H1 (cell line): Measurements from ENCODE around the gene CLDN34. TPM values are rescaled to one million over a fixed set of nuclear protein-coding genes. Genes with fewer than 3 reads are reported as not detected.

ENCODE experiments used
- CTCF ChIA-PET: fragments of 300-600 bp; sonication (Branson Sonifier 250); formaldehyde crosslinking; loops from one replicate; lab custom pipeline; 2021; ENCODE audit not compliant: partially characterized antibody; lab: Charles Lee
- POLR2A ChIA-PET: fragments of 300-600 bp; sonication (Branson Sonifier 250); formaldehyde crosslinking; loops from one replicate; lab custom pipeline; 2021; ENCODE audit warnings: inconsistent platforms; ENCODE audit not compliant: partially characterized antibody; lab: Charles Lee
- DNase-seq, 2 experiments: peaks; one replicate each; pipeline versions ENCODE4 v3.0.0 to v3.0.0-alpha.2; 2010 to 2022; ENCODE audit warnings: low spot score in 2 of 2, low read depth in 1 of 2, mixed read lengths in 1 of 2
- FAIRE-seq: peaks from 2 replicates; lab custom pipeline; 2011; peaks lifted over from hg19 to GRCh38; lab: Jason Lieb, UNC
- H2AFZ ChIP-seq: 2 replicates; pipeline ENCODE4 v1.8.1; 2012; ENCODE audit warnings: low read length, inconsistent platforms
- H2AK5ac ChIP-seq: 2 replicates; pipeline ENCODE4 v1.6.1; 2013; ENCODE audit warnings: low read depth, low read length
- H2BK120ac ChIP-seq: replicated peaks from 2 replicates; pipeline ENCODE3; 2013; ENCODE audit warnings: low read depth, low read length, inconsistent platforms
- H2BK12ac ChIP-seq: 2 replicates; pipeline ENCODE4 v1.6.1; 2013; ENCODE audit warnings: low read depth, low read length
- H2BK15ac ChIP-seq: 2 replicates; pipeline ENCODE4 v1.6.1; 2013; ENCODE audit warnings: low read length
- H2BK20ac ChIP-seq: 2 replicates; pipeline ENCODE4 v1.6.1; 2013; ENCODE audit warnings: low read length
- H2BK5ac ChIP-seq: 2 replicates; pipeline ENCODE4 v1.6.1; 2013; ENCODE audit warnings: low read depth, low read length
- H3K14ac ChIP-seq: 2 replicates; pipeline ENCODE4 v1.6.1; 2013; ENCODE audit warnings: inconsistent platforms; ENCODE audit not compliant: insufficient read length
- H3K18ac ChIP-seq: 2 replicates; pipeline ENCODE4 v1.6.1; 2013; ENCODE audit warnings: low read length; ENCODE audit errors: extremely low read depth
- H3K23ac ChIP-seq: 2 replicates; pipeline ENCODE4 v1.6.1; 2013; ENCODE audit warnings: inconsistent platforms; ENCODE audit not compliant: insufficient read length
- H3K23me2 ChIP-seq: 2 replicates; pipeline ENCODE4 v1.6.1; 2013; ENCODE audit warnings: low read depth, low read length
- H3K27ac ChIP-seq: 2 replicates; pipeline ENCODE4 v1.6.1; 2011; ENCODE audit warnings: low read depth, low read length, inconsistent platforms
- H3K27me3 ChIP-seq, 4 experiments: replicated peaks in 1 of 4; 1 replicate in 1 of 4; 2 replicates in 3 of 4; pipeline versions ENCODE4 v1.6.1 to v1.8.1; 2011 to 2013; ENCODE audit warnings: low read length in 3 of 4, mild to moderate bottlenecking in 3 of 4, inconsistent platforms in 2 of 4, mixed read lengths in 2 of 4, moderate library complexity in 1 of 4; ENCODE audit not compliant: control insufficient read depth in 3 of 4, insufficient read depth in 3 of 4; ENCODE audit errors: extremely low read depth in 1 of 4
- H3K36me3 ChIP-seq, 4 experiments: 2 replicates each; pipeline versions ENCODE4 v1.6.1 to v1.8.1; 2011 to 2013; ENCODE audit warnings: mild to moderate bottlenecking in 4 of 4, low read length in 3 of 4, moderate library complexity in 2 of 4, control low read depth in 1 of 4, inconsistent platforms in 1 of 4; ENCODE audit not compliant: insufficient read depth in 4 of 4, control insufficient read depth in 2 of 4
- H3K4ac ChIP-seq: replicated peaks from 2 replicates; pipeline ENCODE3; 2013; ENCODE audit warnings: low read length, low read depth, mixed read lengths, inconsistent platforms; ENCODE audit not compliant: insufficient read length
- H3K4me1 ChIP-seq, 4 experiments: replicated peaks in 1 of 4; 1 replicate in 1 of 4; 2 replicates in 3 of 4; pipeline versions ENCODE4 v1.6.1 to v1.8.1; 2011 to 2013; ENCODE audit warnings: low read length in 3 of 4, inconsistent platforms in 2 of 4, mixed read lengths in 1 of 4; ENCODE audit not compliant: insufficient read depth in 4 of 4, control insufficient read depth in 3 of 4
- H3K4me2 ChIP-seq, 2 experiments: 2 replicates each; pipeline versions ENCODE4 v1.6.1 to v1.8.1; 2011 to 2013; ENCODE audit warnings: low read depth in 2 of 2, low read length in 2 of 2, control low read depth in 1 of 2, inconsistent platforms in 1 of 2, mild to moderate bottlenecking in 1 of 2; ENCODE audit not compliant: insufficient read depth in 1 of 2
- H3K4me3 ChIP-seq, 4 experiments: fragments of 200-600, 300-600 bp in 1 of 4; sonication (generic), shearing (Covaris generic), sonication (Bioruptor Twin) in 1 of 4; 2 replicates each; pipeline versions ENCODE4 v1.5.1 to v1.8.1; 2011 to 2016; ENCODE audit warnings: low read length in 4 of 4, low read depth in 3 of 4, control low read depth in 2 of 4, inconsistent platforms in 2 of 4, mild to moderate bottlenecking in 2 of 4, mixed read lengths in 1 of 4, moderate library complexity in 1 of 4; ENCODE audit not compliant: insufficient read depth in 2 of 4; ENCODE audit errors: extremely low read depth in 1 of 4
- H3K56ac ChIP-seq: replicated peaks from 2 replicates; pipeline ENCODE3; 2013; ENCODE audit warnings: low read depth, mild to moderate bottlenecking, mixed read lengths, low read length, inconsistent platforms; ENCODE audit not compliant: insufficient read length
- H3K79me1 ChIP-seq: 2 replicates; pipeline ENCODE4 v1.6.1; 2013; ENCODE audit warnings: low read depth, low read length, control low read depth
- H3K79me2 ChIP-seq, 2 experiments: 2 replicates each; pipeline versions ENCODE4 v1.6.1 to v1.8.1; 2012 to 2013; ENCODE audit warnings: low read length in 2 of 2, mild to moderate bottlenecking in 2 of 2, inconsistent platforms in 1 of 2; ENCODE audit not compliant: insufficient read depth in 2 of 2, control insufficient read depth in 1 of 2
- H3K9ac ChIP-seq, 4 experiments: replicated peaks in 1 of 4; 1 replicate in 1 of 4; 2 replicates in 3 of 4; pipeline versions ENCODE4 v1.6.1 to v1.8.1; 2011 to 2013; ENCODE audit warnings: low read depth in 3 of 4, low read length in 3 of 4, control low read depth in 2 of 4, mild to moderate bottlenecking in 2 of 4, moderate library complexity in 2 of 4, inconsistent platforms in 1 of 4; ENCODE audit errors: extremely low read depth in 1 of 4
- H3K9me3 ChIP-seq, 2 experiments: 2 replicates each; pipeline versions ENCODE4 v1.6.1 to v1.8.1; 2012 to 2013; ENCODE audit warnings: mild to moderate bottlenecking in 2 of 2, moderate library complexity in 2 of 2, control low read depth in 1 of 2, inconsistent platforms in 1 of 2, low read depth in 1 of 2, low read length in 1 of 2, mixed read lengths in 1 of 2; ENCODE audit not compliant: insufficient read depth in 2 of 2
- H4K20me1 ChIP-seq, 2 experiments: replicated peaks in 1 of 2; 2 replicates each; pipeline versions ENCODE3 to v1.8.1; 2011 to 2013; ENCODE audit warnings: inconsistent platforms in 2 of 2, low read length in 2 of 2, mild to moderate bottlenecking in 1 of 2; ENCODE audit not compliant: insufficient read depth in 2 of 2, control insufficient read depth in 1 of 2
- H4K5ac ChIP-seq: 2 replicates; pipeline ENCODE4 v1.6.1; 2013; ENCODE audit warnings: low read length, low read depth, mixed read lengths, inconsistent platforms; ENCODE audit not compliant: insufficient read length
- H4K8ac ChIP-seq: 2 replicates; pipeline ENCODE4 v1.8.0; 2013; ENCODE audit warnings: mild to moderate bottlenecking, moderate library complexity, low read length, inconsistent platforms; ENCODE audit not compliant: insufficient read depth; ENCODE audit errors: extremely low read depth
- H4K91ac ChIP-seq: replicated peaks from 2 replicates; pipeline ENCODE3; 2013; ENCODE audit warnings: low read length, mixed read lengths, inconsistent platforms; ENCODE audit not compliant: insufficient read length
- WGBS, 2 experiments: shearing (Covaris generic) in 1 of 2; methylation state at CpG; one replicate each; pipeline versions ENCODE4 v1.1.6 to v1.1.7; 2013 to 2015; ENCODE audit warnings: low lambda C conversion rate in 2 of 2, mixed read lengths in 2 of 2, inconsistent platforms in 1 of 2, low coverage in 1 of 2, missing lambda C conversion rate in 1 of 2; ENCODE audit not compliant: insufficient replicate concordance in 2 of 2, insufficient coverage in 1 of 2, insufficient read length in 1 of 2; ENCODE audit errors: extremely low coverage in 1 of 2, missing lambda C conversion rate in 1 of 2; 5-methylcytosine and 5-hydroxymethylcytosine counted together
- polyA plus RNA-seq, 7 experiments: library from polyadenylated mRNA; depleted of rRNA in 3 of 7; stranded (reverse) in 5 of 7; unstranded in 2 of 7; fragments of >200 nt in 5 of 7; fragments of 200-250 nt in 2 of 7; gene quantifications; 1 replicate in 5 of 7; 2 replicates in 1 of 7; 4 replicates in 1 of 7; pipeline versions ENCODE4 v1.2.1 to v1.2.3, GENCODE V29; 2011 to 2013; ENCODE audit warnings: missing spikeins in 2 of 7, mixed read lengths in 2 of 7
- total RNA-seq: library from RNA; stranded (reverse); fragmentation: NEBNext Ultra II Directional; extraction: Animal tissue kit (Norgen Biotek cat#: 25700); gene quantifications from 2 replicates; pipeline ENCODE4 v1.2.1, GENCODE V29; 2021

The CLDN34 gene
- total and polyA plus RNA-seq, 2 of the 8 experiments (the other 6 are each of a cell fraction or from before 2014, with no cell fraction given): 0.26 to 0.50 TPM

DNA sequence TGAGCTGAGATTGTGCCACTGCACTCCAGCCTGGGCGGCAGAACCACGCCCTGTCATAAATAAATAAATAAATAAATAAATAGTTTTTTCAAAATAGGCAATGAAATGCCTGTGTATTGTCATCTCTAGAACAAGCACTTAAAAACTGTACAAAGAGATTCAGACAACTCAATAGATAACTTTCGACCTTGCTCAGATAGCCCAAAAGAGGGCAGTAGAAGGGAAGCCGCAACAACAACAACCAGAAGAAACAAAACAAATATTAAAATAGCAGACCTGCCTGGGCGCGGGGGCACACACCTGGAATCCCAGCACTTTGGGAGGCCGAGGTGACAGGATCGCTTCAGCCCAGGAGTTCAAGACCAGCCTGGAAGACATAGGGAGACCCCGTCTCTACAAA, 9.4 kb upstream of the CLDN34 start:
- POLR2A ChIA-PET: no interaction called here
- Histone ChIP-seq H2AFZ (no peak overlapping the region), H3K9ac (no peak overlapping the region), H3K4me2 (no peak overlapping the region), H3K23ac (no peak overlapping the region), H2AK5ac (no peak overlapping the region), H4K91ac (no peak overlapping the region), H2BK5ac (no peak overlapping the region), H3K4ac (no peak overlapping the region), H4K5ac (no peak overlapping the region), H2BK15ac (no peak overlapping the region), H3K56ac (no peak overlapping the region), H4K8ac (no peak overlapping the region), H3K36me3 (no peaks in the 10 kb centered on the region), H4K20me1 (no peaks in the 10 kb centered on the region), H3K9me3 (peaks cover 4 to 5% of the 10 kb centered on the region in 2 experiments; a peak in 2 of 4 replicates), H3K79me2 (no peaks in the 10 kb centered on the region), H3K23me2 (no peaks in the 10 kb centered on the region), H3K27me3 (no peaks in the 10 kb centered on the region), H2BK20ac (no peak overlapping the region), H3K4me3 (no peak overlapping the region), H3K27ac (no peak overlapping the region), H3K14ac (no peak overlapping the region), H3K4me1 (no peaks in the 10 kb centered on the region), H3K18ac (no peak overlapping the region), H2BK12ac (no peak overlapping the region), H2BK120ac (no peak overlapping the region), H3K79me1 (no peaks in the 10 kb centered on the region)
- FAIRE-seq: no peak
- CTCF ChIA-PET: interaction anchor here (0.6 to 3.3 kb wide), 4 partner anchors 30 to 189 kb away, joined by 3 to 13 read pairs (median 4); no protein-coding TSS in a partner anchor
- no peak for DNase-seq
- WGBS, 2 experiments: 94% methylated on average over 3 of the region's 9 CpGs; no CpG with 5 or more reads in 1 of the 2 experiments
